HG03469 (cell line): Measurements from ENCODE around the gene CEP70.
"Not testable (repeated sequence)": the region's sequence is repeated elsewhere in the genome, so short reads cannot be mapped to it uniquely, and the experiment has no call there.

ENCODE experiments used
- ATAC-seq: cut with Tn5 transposase; IDR thresholded peaks from one replicate; pipeline ENCODE4 v1.9.1; 2021; ENCODE audit warnings: mild to moderate bottlenecking, moderate library complexity, moderate number of reproducible peaks; ENCODE audit not compliant: unreplicated experiment

The CEP70 gene

GRCh38 chr3:138594150-138594934 is at the start of gene CEP70:
Gene CEP70 (minus strand): TSS chr3:138594260. CDS start chr3:138572927, 21,333 bp downstream.
- peak; percentile 66 for ATAC-seq

- ATAC-seq = no peak
These were observed 48.8 kb upstream of the CEP70 start for GRCh38 chr3:138642927-138643253.

- no peak for ATAC-seq
These were observed 48.3 kb upstream of the CEP70 start for GRCh38 chr3:138642226-138642926.

- no peak for ATAC-seq
These were observed 46.5 kb upstream of the CEP70 start for GRCh38 chr3:138640537-138640936.

GRCh38 chr3:138638641-138639040 is 44.6 kb upstream of the CEP70 start:
- ATAC-seq = no peak

GRCh38 chr3:138629526-138629925 is 35.5 kb upstream of the CEP70 start:
- no peak for ATAC-seq

GRCh38 chr3:138625707-138626365 is 31.8 kb upstream of the CEP70 start:
- no peak for ATAC-seq

GRCh38 chr3:138624518-138624917 is 30.5 kb upstream of the CEP70 start:
- ATAC-seq = no peak

- ATAC-seq = no peak
These were observed 26.4 kb upstream of the CEP70 start for GRCh38 chr3:138620431-138620830.

- ATAC-seq = no peak
These were observed 21.4 kb upstream of the CEP70 start for GRCh38 chr3:138615462-138615861.

- no peak for ATAC-seq
These were observed 15.8 kb upstream of the CEP70 start for GRCh38 chr3:138609898-138610266.

GRCh38 chr3:138608322-138609135 is 14.5 kb upstream of the CEP70 start, which contains the start of gene FAIM:
Gene FAIM (plus strand): TSS chr3:138608771. CDS start chr3:138619727, 10,956 bp downstream.
- ATAC-seq = peak; percentile 50

GRCh38 chr3:138604106-138604595 is 10.1 kb upstream of the CEP70 start:
- not testable (repeated sequence) for ATAC-seq

GRCh38 chr3:138601661-138602060 is 7.6 kb upstream of the CEP70 start:
- ATAC-seq = not testable (repeated sequence)

GRCh38 chr3:138600100-138600745 is 6.2 kb upstream of the CEP70 start:
- ATAC-seq = no peak

GRCh38 chr3:138598534-138598933 is 4.5 kb upstream of the CEP70 start:
- ATAC-seq = no peak

- not testable (repeated sequence) for ATAC-seq
These were observed 3.3 kb upstream of the CEP70 start for GRCh38 chr3:138597186-138597976.

GRCh38 chr3:138594935-138595610 is 1.0 kb upstream of the CEP70 start:
- no peak for ATAC-seq
